GM19043 (cell line): ENCODE data around the gene KRT26.
"Not testable (repeated sequence)": the region's sequence is repeated elsewhere in the genome, so short reads cannot be mapped to it uniquely, and the experiment has no call there.

Source experiments
- ATAC-seq: cut with Tn5 transposase; IDR thresholded peaks from one replicate; pipeline ENCODE4 v1.9.1; 2021; ENCODE audit warnings: low read depth; ENCODE audit not compliant: unreplicated experiment

The KRT26 gene

GRCh38 chr17:40772101-40772500 lies at the start of gene KRT26:
KRT26 (minus strand) TSS chr17:40772201; CDS start chr17:40772113, 88 bp downstream.
- ATAC-seq: no peak

- ATAC-seq: no peak
Observed at GRCh38 chr17:40821536-40821935, 49.5 kb upstream of the KRT26 start.

GRCh38 chr17:40820228-40820838 lies 48.3 kb upstream of the KRT26 start:
- ATAC-seq: no peak

GRCh38 chr17:40819528-40820125 lies 47.6 kb upstream of the KRT26 start:
- ATAC-seq: no peak

GRCh38 chr17:40818733-40819527 lies 46.9 kb upstream of the KRT26 start:
- ATAC-seq: no peak

- no peak for ATAC-seq
Observed at GRCh38 chr17:40818343-40818732, 46.3 kb upstream of the KRT26 start.

- ATAC-seq: no peak
Observed at GRCh38 chr17:40817103-40817682, 45.2 kb upstream of the KRT26 start.

- no peak for ATAC-seq
Observed at GRCh38 chr17:40816569-40816968, 44.6 kb upstream of the KRT26 start.

GRCh38 chr17:40815381-40815780 lies 43.4 kb upstream of the KRT26 start:
- no peak for ATAC-seq

- ATAC-seq: not testable (repeated sequence)
Observed at GRCh38 chr17:40814657-40815056, 42.7 kb upstream of the KRT26 start.

GRCh38 chr17:40813804-40814203 lies 41.8 kb upstream of the KRT26 start:
- no peak for ATAC-seq

GRCh38 chr17:40812639-40813038 lies 40.6 kb upstream of the KRT26 start:
- ATAC-seq: no peak

- no peak for ATAC-seq
Observed at GRCh38 chr17:40810494-40810893, 38.5 kb upstream of the KRT26 start.

GRCh38 chr17:40809721-40810421 lies 37.9 kb upstream of the KRT26 start:
- ATAC-seq: no peak

GRCh38 chr17:40806131-40806530 lies 34.1 kb upstream of the KRT26 start:
- no peak for ATAC-seq

- no peak for ATAC-seq
Observed at GRCh38 chr17:40803617-40804082, 31.6 kb upstream of the KRT26 start.

- ATAC-seq: no peak
Observed at GRCh38 chr17:40801157-40801556, 29.2 kb upstream of the KRT26 start.

GRCh38 chr17:40800381-40800780 lies 28.4 kb upstream of the KRT26 start:
- no peak for ATAC-seq

GRCh38 chr17:40799859-40800258 lies 27.9 kb upstream of the KRT26 start, which contains the start of gene KRT28:
KRT28 (minus strand) TSS chr17:40799959; CDS start chr17:40799893, 66 bp downstream.
- ATAC-seq: no peak

- no peak for ATAC-seq
Observed at GRCh38 chr17:40796846-40797245, 24.8 kb upstream of the KRT26 start.
